SK-N-SH (cell line): ENCODE data around the gene CHRNG.

Source experiments
- ELF1 ChIP-seq: IDR thresholded peaks from 2 replicates; pipeline ENCODE4 v1.4.0; 2012
- NFIC ChIP-seq: IDR thresholded peaks from 2 replicates; pipeline ENCODE4 v1.4.0; 2012; ENCODE audit warnings: borderline replicate concordance
- PBX3 ChIP-seq: IDR thresholded peaks from 2 replicates; pipeline ENCODE4; 2012
- POLR2AphosphoS5 ChIP-seq: IDR thresholded peaks from 2 replicates; pipeline ENCODE4 v1.6.1; 2012; ENCODE audit warnings: low read depth, low read length
- YY1 ChIP-seq: IDR thresholded peaks from 2 replicates; pipeline ENCODE4 v1.4.0; 2012; ENCODE audit warnings: low read depth, mild to moderate bottlenecking
- TF ChIP-seq, protein P1 (sequence below): fragments of 200-600 bp; sonication (generic); IDR thresholded peaks from 2 replicates; pipeline ENCODE4 v1.6.1; 2017; ENCODE audit warnings: antibody characterized with exemption, mild to moderate bottlenecking, moderate library complexity
- TF ChIP-seq, protein P2 (sequence below): IDR thresholded peaks from 2 replicates; pipeline ENCODE4 v1.4.0; 2012; ENCODE audit warnings: low read depth, borderline replicate concordance

- no peak for TF ChIP-seq YY1
- TF ChIP-seq ELF1 = no peak
- TF ChIP-seq PBX3 = no peak
- TF ChIP-seq, protein P1, sequence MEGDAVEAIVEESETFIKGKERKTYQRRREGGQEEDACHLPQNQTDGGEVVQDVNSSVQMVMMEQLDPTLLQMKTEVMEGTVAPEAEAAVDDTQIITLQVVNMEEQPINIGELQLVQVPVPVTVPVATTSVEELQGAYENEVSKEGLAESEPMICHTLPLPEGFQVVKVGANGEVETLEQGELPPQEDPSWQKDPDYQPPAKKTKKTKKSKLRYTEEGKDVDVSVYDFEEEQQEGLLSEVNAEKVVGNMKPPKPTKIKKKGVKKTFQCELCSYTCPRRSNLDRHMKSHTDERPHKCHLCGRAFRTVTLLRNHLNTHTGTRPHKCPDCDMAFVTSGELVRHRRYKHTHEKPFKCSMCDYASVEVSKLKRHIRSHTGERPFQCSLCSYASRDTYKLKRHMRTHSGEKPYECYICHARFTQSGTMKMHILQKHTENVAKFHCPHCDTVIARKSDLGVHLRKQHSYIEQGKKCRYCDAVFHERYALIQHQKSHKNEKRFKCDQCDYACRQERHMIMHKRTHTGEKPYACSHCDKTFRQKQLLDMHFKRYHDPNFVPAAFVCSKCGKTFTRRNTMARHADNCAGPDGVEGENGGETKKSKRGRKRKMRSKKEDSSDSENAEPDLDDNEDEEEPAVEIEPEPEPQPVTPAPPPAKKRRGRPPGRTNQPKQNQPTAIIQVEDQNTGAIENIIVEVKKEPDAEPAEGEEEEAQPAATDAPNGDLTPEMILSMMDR = no peak
- no peak for TF ChIP-seq NFIC
- TF ChIP-seq POLR2AphosphoS5 = no peak
- TF ChIP-seq, protein P2, sequence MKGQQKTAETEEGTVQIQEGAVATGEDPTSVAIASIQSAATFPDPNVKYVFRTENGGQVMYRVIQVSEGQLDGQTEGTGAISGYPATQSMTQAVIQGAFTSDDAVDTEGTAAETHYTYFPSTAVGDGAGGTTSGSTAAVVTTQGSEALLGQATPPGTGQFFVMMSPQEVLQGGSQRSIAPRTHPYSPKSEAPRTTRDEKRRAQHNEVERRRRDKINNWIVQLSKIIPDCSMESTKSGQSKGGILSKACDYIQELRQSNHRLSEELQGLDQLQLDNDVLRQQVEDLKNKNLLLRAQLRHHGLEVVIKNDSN = no peak
These were observed 19.0 kb upstream of the CHRNG start for GRCh38 chr2:232520489-232520888.
